ENCODE data around the gene BCDIN3D. TPM values are rescaled to one million over a fixed set of nuclear protein-coding genes. Genes with fewer than 3 reads are reported as not detected.
"Not testable (repeated sequence)": the region's sequence is repeated elsewhere in the genome, so short reads cannot be mapped to it uniquely, and the experiment has no call there.

Gene BCDIN3D
- total RNA-seq, 1 experiment from 2014 or later, result 3.3 TPM

- not testable (repeated sequence) for H4K5ac ChIP-seq (ENCODE audit: insufficient read length, low read depth, low read length); H3K79me1 ChIP-seq (ENCODE audit: insufficient read depth, low read depth, low read length, poor library complexity, severe bottlenecking); H2BK5ac ChIP-seq (ENCODE audit: insufficient read length, low read length); H3K4ac ChIP-seq (ENCODE audit: low read depth, low read length); H4K20me1 ChIP-seq (ENCODE audit: control insufficient read depth, insufficient read depth, insufficient read length); H4K8ac ChIP-seq (replicated peaks; ENCODE audit: insufficient read length, low read depth, low read length); H2BK120ac ChIP-seq (ENCODE audit: low read depth, low read length, poor library complexity, severe bottlenecking); H2BK20ac ChIP-seq (ENCODE audit: low read depth, low read length, poor library complexity, severe bottlenecking); H3K4me3 Mint-ChIP-seq; DNase-seq; H3K4me1 ChIP-seq (ENCODE audit: insufficient read depth, low read length); H3K27me3 ChIP-seq (ENCODE audit: insufficient read depth, low read length); H2AK5ac ChIP-seq (ENCODE audit: insufficient read length, low read length); H3K23ac ChIP-seq (ENCODE audit: insufficient read length, low read depth, low read length); H3K79me2 ChIP-seq (ENCODE audit: insufficient read depth, low read length); H3K9me3 ChIP-seq (ENCODE audit: control insufficient read depth, low read depth, low read length); H3K56ac ChIP-seq (ENCODE audit: insufficient read length, low read depth, low read length); H3K23me2 ChIP-seq (ENCODE audit: insufficient read length, low read depth, low read length, poor library complexity, severe bottlenecking); H3K4me2 ChIP-seq (ENCODE audit: insufficient read depth, insufficient read length, low read length); H3K9ac ChIP-seq (ENCODE audit: extremely low read depth, insufficient read length, low read length); H2BK15ac ChIP-seq (ENCODE audit: low read depth, low read length); H3T11ph ChIP-seq (ENCODE audit: low read length); H3K14ac ChIP-seq (ENCODE audit: insufficient read depth, low read length); H4K91ac ChIP-seq (ENCODE audit: insufficient read length, low read depth, low read length); H2AFZ ChIP-seq (ENCODE audit: low read length); H2BK12ac ChIP-seq (ENCODE audit: insufficient read length, low read depth, low read length); H3K36me3 Mint-ChIP-seq (ENCODE audit: insufficient read depth in 1 of 3, low read depth in 3 of 3); H3K27ac ChIP-seq (ENCODE audit: insufficient read length, low read depth, low read length); H3K27ac Mint-ChIP-seq; H3K18ac ChIP-seq (ENCODE audit: insufficient read length, low read depth, low read length)
- WGBS (ENCODE audit: extremely low coverage, insufficient read length, low lambda C conversion rate), result no CpG with 5 or more reads among the region's 4 CpGs
- Mint-ChIP-seq H3K9me3 (peaks cover 14 to 23% of the 10 kb centered on the region in 2 experiments), H3K4me1 (peaks cover 9 to 14% of the 10 kb centered on the region in 2 experiments), H3K27me3 (ENCODE audit: low read depth) (peaks cover 29% of the 10 kb centered on the region)
Measured at GRCh38 chr12:49855890-49856289, 13.0 kb upstream of the BCDIN3D start.
